ENCODE results near the gene ASPDH. TPM values are rescaled to one million over a fixed set of nuclear protein-coding genes. Genes with fewer than 3 reads are reported as not detected.

ASPDH gene
- total and polyA plus RNA-seq, 2 donors (not counting 1 experiment from before 2014, with no cell fraction given): not detected

- Mint-ChIP-seq H3K4me1 (no peaks in the 10 kb centered on the region), H3K4me3 (no peak overlapping the region), H3K27me3 (peaks cover 3% of the 10 kb centered on the region), H3K27ac (no peak overlapping the region), H3K9me3 (ENCODE audit: insufficient read depth) (no peaks in the 10 kb centered on the region)
- no peaks in the 10 kb centered on the region for H3K9me3 ChIP-seq (ENCODE audit: control extremely low read depth in 1 of 3, control insufficient read depth in 2 of 3, insufficient read depth in 1 of 3, low read length in 2 of 3)
- ATAC-seq (ENCODE audit: low read depth) (no peak), DNase-seq (no peak)
- H2AFZ ChIP-seq (ENCODE audit: insufficient read depth, low read depth, low read length, poor library complexity, severe bottlenecking): no peak overlapping the region
- intact Hi-C loops (cut with micrococcal nuclease): no loop called here
- H3K79me2 ChIP-seq (ENCODE audit: control insufficient read depth, insufficient read depth, low read length): no peaks in the 10 kb centered on the region
- H3K27ac ChIP-seq (ENCODE audit: low read length in 2 of 2): no peak overlapping the region
- H3K4me1 ChIP-seq (ENCODE audit: control insufficient read depth in 2 of 2, insufficient read depth in 2 of 2, low read length in 2 of 2): no peaks in the 10 kb centered on the region
- 93% methylated on average over 10 of the region's 11 CpGs for WGBS (ENCODE audit: insufficient coverage)
- no peak overlapping the region for H3K9ac ChIP-seq (ENCODE audit: low read length)
- H3K4me3 ChIP-seq (ENCODE audit: control extremely low read depth in 1 of 5, extremely low read depth in 1 of 5, insufficient read depth in 1 of 5, low read depth in 2 of 5, low read length in 4 of 5): no peak overlapping the region
- CTCF ChIA-PET: no interaction called here
- H4K20me1 ChIP-seq (ENCODE audit: control insufficient read depth, insufficient read depth, low read length, poor library complexity, severe bottlenecking): no peaks in the 10 kb centered on the region
- POLR2A ChIA-PET: no interaction called here
- H3K4me2 ChIP-seq (replicated peaks; ENCODE audit: low read depth, low read length, poor library complexity, severe bottlenecking): no peak overlapping the region
- no peaks in the 10 kb centered on the region for H3K36me3 ChIP-seq (replicated peaks in 1 of 2; ENCODE audit: control extremely low read depth in 1 of 2, control insufficient read depth in 1 of 2, extremely low read depth in 1 of 2, insufficient read depth in 2 of 2, low read length in 1 of 2)
- H3K27me3 ChIP-seq (replicated peaks in 1 of 4; ENCODE audit: control extremely low read depth in 1 of 4, control insufficient read depth in 3 of 4, insufficient read depth in 4 of 4, low read length in 3 of 4): no peaks in the 10 kb centered on the region
- TF ChIP-seq EZH2 (IDR thresholded peaks at IDR 0.05; ENCODE audit: borderline replicate concordance, insufficient read depth, low read depth, low read length, poor library complexity, severe bottlenecking) (no peak), CTCF (IDR thresholded peaks at IDR 0.05) (no peak)
Measured at GRCh38 chr19:50466706-50467039, 47.0 kb downstream of the ASPDH start.

GRCh38 chr19:50465986-50466705, 47.6 kb downstream of the ASPDH start:
- no peak overlapping the region for H3K4me3 Mint-ChIP-seq
- no peak for TF ChIP-seq EZH2 (IDR thresholded peaks at IDR 0.05; ENCODE audit: borderline replicate concordance, insufficient read depth, low read depth, low read length, poor library complexity, severe bottlenecking)
- TF ChIP-seq CTCF (IDR thresholded peaks at IDR 0.05): no peak
- Histone ChIP-seq H3K9ac (ENCODE audit: low read length) (no peak overlapping the region), H4K20me1 (ENCODE audit: control insufficient read depth, insufficient read depth, low read length, poor library complexity, severe bottlenecking) (no peaks in the 10 kb centered on the region), H3K4me1 (ENCODE audit: control insufficient read depth in 2 of 2, insufficient read depth in 2 of 2, low read length in 2 of 2) (peaks cover 4% of the 10 kb centered on the region in 2 donors), H3K36me3 (replicated peaks in 1 of 2; ENCODE audit: control extremely low read depth in 1 of 2, control insufficient read depth in 1 of 2, extremely low read depth in 1 of 2, insufficient read depth in 2 of 2, low read length in 1 of 2) (no peaks in the 10 kb centered on the region), H3K79me2 (ENCODE audit: control insufficient read depth, insufficient read depth, low read length) (no peaks in the 10 kb centered on the region), H2AFZ (ENCODE audit: insufficient read depth, low read depth, low read length, poor library complexity, severe bottlenecking) (no peak overlapping the region), H3K27ac (ENCODE audit: low read length in 2 of 2) (no peak overlapping the region), H3K9me3 (ENCODE audit: control extremely low read depth in 1 of 3, control insufficient read depth in 2 of 3, insufficient read depth in 1 of 3, low read length in 2 of 3) (no peaks in the 10 kb centered on the region), H3K4me2 (replicated peaks; ENCODE audit: low read depth, low read length, poor library complexity, severe bottlenecking) (no peak overlapping the region), H3K4me3 (ENCODE audit: control extremely low read depth in 1 of 5, extremely low read depth in 1 of 5, insufficient read depth in 1 of 5, low read depth in 2 of 5, low read length in 4 of 5) (no peak overlapping the region), H3K27me3 (replicated peaks in 1 of 4; ENCODE audit: control extremely low read depth in 1 of 4, control insufficient read depth in 3 of 4, insufficient read depth in 4 of 4, low read length in 3 of 4) (no peaks in the 10 kb centered on the region)
- intact Hi-C loops (cut with micrococcal nuclease): no loop called here
- peaks cover 3% of the 10 kb centered on the region for H3K27me3 Mint-ChIP-seq
- ChIA-PET POLR2A (interaction anchor here (0.7 kb wide), 1 partner anchor 107 kb away, joined by 3 read pairs; no protein-coding TSS in a partner anchor), CTCF (interaction anchor here (1.3 kb wide), 1 partner anchor 54 kb away, joined by 3 read pairs; no protein-coding TSS in a partner anchor)
- 85% methylated on average over 23 of the region's 29 CpGs for WGBS (ENCODE audit: insufficient coverage)
- no peaks in the 10 kb centered on the region for H3K9me3 Mint-ChIP-seq (ENCODE audit: insufficient read depth)
- DNase-seq (no peak), ATAC-seq (ENCODE audit: low read depth) (no peak)
- H3K27ac Mint-ChIP-seq: no peak overlapping the region
- peaks cover 4% of the 10 kb centered on the region for H3K4me1 Mint-ChIP-seq
